ENCODE measurements around the gene ADAD2.
A peak's percentile ranks its signal among the peaks of the same experiment; 100 is the strongest.

Gene ADAD2

GRCh38 chr16:84190731-84191388, at the start of gene ADAD2:
Gene ADAD2 (plus strand): TSS chr16:84191157. CDS start chr16:84191231, 74 bp downstream.
- DNase-seq: no peak

- no peak for DNase-seq
Measured at GRCh38 chr16:84143081-84143480, 47.9 kb upstream of the ADAD2 start.

DNA sequence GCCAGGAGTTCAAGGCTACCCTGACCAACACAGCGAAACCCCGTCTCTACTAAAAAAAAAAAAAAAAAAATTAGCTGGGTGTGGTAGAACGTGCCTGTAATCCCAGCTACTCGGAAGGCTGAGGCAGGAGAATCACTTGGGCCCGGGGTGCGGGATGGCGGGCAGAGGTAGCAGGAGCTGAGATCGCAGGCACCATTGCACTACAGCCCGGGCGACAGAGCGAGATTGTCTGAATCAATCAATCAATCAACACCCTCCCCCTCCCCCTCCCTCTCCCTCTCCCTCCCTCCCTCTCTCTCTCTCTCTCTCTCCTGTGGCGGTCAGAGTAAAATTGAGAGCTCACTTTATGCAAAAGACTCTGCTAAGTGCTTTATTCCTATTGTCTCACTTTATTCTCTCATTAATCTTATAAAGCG, 47.2 kb upstream of the ADAD2 start:
- DNase-seq: no peak

- peak; percentile 13 for DNase-seq
Measured at GRCh38 chr16:84144209-84144858, 46.6 kb upstream of the ADAD2 start.

GRCh38 chr16:84144859-84145639, 45.9 kb upstream of the ADAD2 start, which contains the start of the genes DNAAF1 and HSDL1:
Gene DNAAF1 (plus strand): TSS chr16:84145308. CDS start chr16:84145441, 133 bp downstream.
Gene HSDL1 (minus strand): TSS chr16:84145177. CDS start chr16:84131321, 13,856 bp downstream.
- DNase-seq: peak; percentile 91

GRCh38 chr16:84150926-84151325, 40.0 kb upstream of the ADAD2 start:
- no peak for DNase-seq

DNA sequence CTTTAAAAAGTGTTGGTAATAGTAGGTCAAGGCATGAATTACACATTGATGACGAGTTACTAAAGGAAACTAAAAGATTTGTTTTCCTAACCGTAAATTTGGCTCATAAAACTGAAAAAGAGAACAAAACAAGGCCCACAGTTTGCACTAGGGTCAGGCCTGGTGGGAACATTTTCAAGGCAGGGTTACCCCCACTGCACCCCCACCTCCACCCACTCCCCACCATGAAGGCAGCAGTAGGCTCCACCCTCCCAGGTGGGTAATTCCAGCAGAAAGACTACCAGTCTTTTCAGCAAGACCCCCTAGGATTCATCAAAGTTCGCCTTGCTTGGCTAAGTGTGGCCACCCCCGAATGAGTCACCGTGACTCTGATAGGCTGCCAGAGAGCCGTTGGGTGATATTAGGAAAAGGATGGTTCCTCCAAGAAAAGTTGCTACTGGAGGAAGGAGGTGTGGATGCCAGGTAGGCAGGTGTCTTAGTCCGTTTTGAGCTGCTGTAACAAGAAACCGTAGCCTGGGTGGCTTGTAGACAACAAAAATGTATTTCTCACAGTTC, 37.2 kb upstream of the ADAD2 start:
- DNase-seq: no peak

DNA sequence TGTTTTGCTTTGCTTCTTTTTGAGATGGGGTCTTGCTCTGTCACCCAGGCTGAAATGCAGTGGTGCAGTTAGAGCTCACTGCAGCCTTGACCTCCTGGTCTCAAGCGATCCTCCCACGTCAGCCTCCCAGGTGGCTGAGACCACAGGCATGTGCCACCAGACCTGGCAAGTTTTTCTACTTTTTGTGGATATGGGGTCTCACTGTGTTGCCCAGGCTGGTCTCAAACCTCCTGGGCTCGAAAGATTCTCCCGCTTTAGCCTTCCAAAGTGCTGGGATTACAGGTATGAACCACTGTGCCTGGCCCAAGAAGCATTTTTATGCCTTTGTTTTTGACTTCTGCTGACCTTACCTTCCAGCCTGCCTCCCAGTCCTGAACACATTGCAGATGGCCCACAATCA, 35.7 kb upstream of the ADAD2 start:
- no peak for DNase-seq

DNA sequence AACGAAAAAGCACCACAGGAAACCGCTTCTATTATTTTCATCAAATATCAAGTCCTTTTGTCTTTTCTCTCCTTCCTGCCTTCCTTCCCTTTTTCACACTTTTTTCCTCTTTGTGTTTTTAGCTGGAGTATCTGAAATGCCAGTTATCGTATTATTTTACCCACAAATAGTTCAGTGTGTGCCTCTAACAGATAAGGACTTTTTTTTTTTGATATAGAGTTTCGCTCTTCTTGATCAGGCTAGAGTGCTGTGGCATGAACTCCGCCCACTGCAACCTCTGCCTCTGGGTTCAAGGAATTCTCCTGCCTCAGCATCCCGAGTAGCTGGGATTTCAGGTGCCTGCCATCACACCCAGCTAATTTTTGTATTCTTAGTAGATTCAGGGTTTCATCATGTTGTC, 35.2 kb upstream of the ADAD2 start:
- no peak for DNase-seq

GRCh38 chr16:84156342-84156784, 34.6 kb upstream of the ADAD2 start:
- DNase-seq: no peak

- DNase-seq: no peak
Measured at GRCh38 chr16:84159007-84159406, 31.9 kb upstream of the ADAD2 start.

- no peak for DNase-seq
Measured at GRCh38 chr16:84159800-84160199, 31.2 kb upstream of the ADAD2 start.

- DNase-seq: no peak
Measured at GRCh38 chr16:84161037-84161436, 29.9 kb upstream of the ADAD2 start.

GRCh38 chr16:84161801-84162200, 29.2 kb upstream of the ADAD2 start:
- DNase-seq: no peak

DNA sequence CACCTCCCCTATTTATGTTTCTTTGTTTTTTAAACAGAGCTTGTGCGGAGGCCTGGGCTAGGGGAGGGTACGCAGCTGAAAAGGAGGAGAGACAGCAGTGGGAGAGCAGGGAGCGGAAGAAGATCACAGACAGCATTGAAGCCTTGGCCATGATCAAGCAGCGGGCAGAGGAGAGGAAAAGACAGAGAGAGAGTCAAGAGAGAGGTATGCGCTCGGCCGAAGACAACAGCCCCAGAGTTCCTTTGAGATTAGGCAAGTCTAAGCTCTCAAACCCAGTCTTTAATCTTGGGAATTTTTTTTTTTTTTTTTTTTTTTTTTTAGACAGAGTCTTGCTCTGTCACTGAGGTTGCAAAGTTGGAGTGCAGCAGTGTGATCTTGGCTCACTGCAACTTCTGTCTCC, 25.2 kb upstream of the ADAD2 start:
- no peak for DNase-seq

DNA sequence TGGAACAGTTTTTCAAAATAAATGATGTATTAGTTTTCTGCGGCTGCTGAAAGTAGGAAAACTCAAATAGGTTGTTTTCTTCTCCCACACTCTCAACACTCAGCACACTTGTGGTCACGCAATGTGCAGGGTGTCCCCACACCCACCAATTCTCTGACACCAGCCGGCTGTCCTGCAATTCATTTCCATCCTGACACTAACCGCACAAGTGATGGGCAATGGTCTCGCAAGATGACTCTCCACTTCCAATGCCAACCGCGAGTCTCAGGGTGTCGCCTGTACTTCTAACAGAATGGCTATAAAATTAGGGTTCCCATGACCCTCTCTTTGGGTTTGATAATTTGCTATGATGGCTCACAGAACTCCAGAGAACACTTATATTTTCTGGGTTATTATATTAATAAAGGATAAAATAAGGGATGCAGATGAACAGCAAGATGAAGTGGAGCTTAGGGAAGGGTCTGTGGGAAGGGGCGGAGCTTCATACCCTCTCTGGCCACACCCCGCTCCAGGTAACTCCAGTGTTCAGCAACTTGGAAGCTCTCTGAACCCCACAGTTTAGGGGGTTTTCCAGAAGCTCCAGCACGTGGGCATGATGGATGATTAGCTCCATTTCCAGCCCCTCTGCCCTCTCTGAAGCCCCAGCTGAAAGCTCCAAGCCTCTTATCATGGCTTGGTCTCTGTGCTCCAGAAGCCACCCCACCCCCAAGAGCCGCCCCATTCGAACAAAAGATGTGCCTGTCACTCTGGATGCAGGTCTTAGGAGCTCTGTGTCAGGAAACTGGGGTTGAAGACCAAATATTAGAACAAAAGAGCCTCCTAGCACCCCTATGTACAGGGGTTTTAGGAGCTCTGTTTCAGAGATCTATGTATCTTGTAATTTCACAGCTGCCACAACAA, 23.9 kb upstream of the ADAD2 start:
- no peak for DNase-seq

GRCh38 chr16:84169765-84170310, 21.1 kb upstream of the ADAD2 start:
- no peak for DNase-seq

- DNase-seq: no peak
Measured at GRCh38 chr16:84174396-84174795, 16.6 kb upstream of the ADAD2 start.

DNA sequence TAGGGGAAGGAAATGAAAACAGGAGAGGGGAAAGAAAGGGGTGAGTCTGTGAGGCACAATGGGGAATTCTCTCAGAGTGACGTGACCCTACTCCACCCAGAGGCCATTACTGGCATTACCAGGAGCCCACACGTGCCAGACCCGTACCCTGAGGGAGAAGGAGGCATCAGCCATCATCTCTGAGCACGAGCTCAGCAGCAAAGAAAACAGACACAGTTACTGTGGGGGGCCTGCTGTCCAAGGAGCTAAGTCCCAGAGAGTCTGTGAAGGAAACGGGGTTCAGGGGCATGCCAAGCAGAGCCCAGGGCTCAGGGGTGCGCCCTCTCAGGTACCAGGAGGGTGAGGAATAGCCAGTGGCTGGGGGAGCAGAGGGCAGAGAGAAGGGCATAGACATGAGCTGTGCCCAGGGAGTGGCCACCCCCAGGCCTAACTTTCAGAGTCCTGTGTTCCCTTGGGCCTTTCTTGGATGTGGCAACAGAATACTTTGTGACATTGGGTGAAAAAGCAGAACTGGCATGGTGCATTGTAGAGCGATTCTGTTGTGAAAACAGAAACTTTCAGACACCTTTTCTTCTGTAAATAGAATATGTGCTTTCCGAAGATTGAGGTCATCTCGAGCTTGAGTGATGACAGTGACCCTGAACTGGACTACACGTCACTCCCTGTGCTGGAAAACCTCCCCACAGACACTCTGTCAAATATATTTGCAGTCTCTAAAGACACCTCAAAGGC, 15.4 kb upstream of the ADAD2 start:
- DNase-seq: peak; percentile 25

- no peak for DNase-seq
Measured at GRCh38 chr16:84176192-84177053, 14.5 kb upstream of the ADAD2 start.

Measured in activated effector memory CD4-positive, alpha-beta T cell treated with Interleukin-2 at 50 U/mL for 16 hours (primary cell).